ENCODE results near the gene CTNNBL1. TPM values are rescaled to one million over a fixed set of nuclear protein-coding genes. Genes with fewer than 3 reads are reported as not detected.
A peak's percentile ranks its signal among the peaks of the same experiment; 100 is the strongest.
"Not testable (repeated sequence)": the region's sequence is repeated elsewhere in the genome, so short reads cannot be mapped to it uniquely, and the experiment has no call there.

The CTNNBL1 gene
- total and polyA plus RNA-seq, 8 donors, result 10.5 to 148 (median 42.0) TPM

DNA sequence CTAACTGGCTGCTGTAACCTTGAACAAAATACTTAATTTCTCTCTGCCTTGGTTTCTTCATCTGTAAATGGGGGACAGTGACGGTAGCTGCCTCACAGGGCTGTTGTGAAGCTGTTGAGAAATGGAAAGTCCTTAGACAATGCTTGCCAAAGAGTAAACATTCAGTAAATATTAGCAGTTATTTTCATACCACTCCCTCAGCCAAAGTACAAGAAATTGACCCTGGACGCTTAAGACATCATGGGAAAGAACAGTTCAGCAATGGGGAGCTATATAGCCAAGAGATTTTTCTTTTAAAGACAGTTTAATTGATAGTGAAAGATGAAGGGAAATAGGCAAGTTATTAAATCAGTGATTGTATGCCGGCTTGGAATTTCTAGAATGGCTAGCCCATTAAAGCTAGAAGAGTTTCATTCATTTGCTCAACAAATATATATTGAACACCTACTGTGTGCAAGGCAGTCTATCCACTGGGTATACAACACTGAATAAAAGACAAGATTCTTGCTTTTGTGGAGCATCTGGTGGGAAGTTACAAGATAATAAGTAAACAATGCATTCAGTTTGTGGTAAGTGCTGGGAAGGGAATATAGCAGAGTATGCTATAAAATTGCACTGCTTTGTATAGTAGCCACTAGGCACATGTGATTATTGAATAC, 2.0 kb downstream of the CTNNBL1 start:
- 45 to 61% (median 57%) methylated on average over 3 of the region's 3 CpGs for WGBS, 5 donors
- Histone ChIP-seq H3K4me3 (peak overlapping the region in 2 of 4 donors; percentile 86 to 90), H3K4me1 (peaks cover 28 to 66% (median 43%) of the 10 kb centered on the region in 4 donors), H3K27me3 (peaks cover 0 to 10% (median 0%) of the 10 kb centered on the region in 3 donors), H3K27ac (no peak overlapping the region), H3K36me3 (no peaks in the 10 kb centered on the region), H3K9me3 (no peaks in the 10 kb centered on the region)
- no peak for TF ChIP-seq POLR2A (IDR thresholded peaks at IDR 0.05)
- no peak for TF ChIP-seq POLR2AphosphoS5 (IDR thresholded peaks at IDR 0.05)
- TF ChIP-seq, protein P1, sequence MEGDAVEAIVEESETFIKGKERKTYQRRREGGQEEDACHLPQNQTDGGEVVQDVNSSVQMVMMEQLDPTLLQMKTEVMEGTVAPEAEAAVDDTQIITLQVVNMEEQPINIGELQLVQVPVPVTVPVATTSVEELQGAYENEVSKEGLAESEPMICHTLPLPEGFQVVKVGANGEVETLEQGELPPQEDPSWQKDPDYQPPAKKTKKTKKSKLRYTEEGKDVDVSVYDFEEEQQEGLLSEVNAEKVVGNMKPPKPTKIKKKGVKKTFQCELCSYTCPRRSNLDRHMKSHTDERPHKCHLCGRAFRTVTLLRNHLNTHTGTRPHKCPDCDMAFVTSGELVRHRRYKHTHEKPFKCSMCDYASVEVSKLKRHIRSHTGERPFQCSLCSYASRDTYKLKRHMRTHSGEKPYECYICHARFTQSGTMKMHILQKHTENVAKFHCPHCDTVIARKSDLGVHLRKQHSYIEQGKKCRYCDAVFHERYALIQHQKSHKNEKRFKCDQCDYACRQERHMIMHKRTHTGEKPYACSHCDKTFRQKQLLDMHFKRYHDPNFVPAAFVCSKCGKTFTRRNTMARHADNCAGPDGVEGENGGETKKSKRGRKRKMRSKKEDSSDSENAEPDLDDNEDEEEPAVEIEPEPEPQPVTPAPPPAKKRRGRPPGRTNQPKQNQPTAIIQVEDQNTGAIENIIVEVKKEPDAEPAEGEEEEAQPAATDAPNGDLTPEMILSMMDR (IDR thresholded peaks at IDR 0.05), result no peak
- TF ChIP-seq EP300 (IDR thresholded peaks at IDR 0.05), result no peak
- intact Hi-C loops (cut with DNase I; ENCODE audit: low total_unique reads), result no loop called here
- DNase-seq, result no peak

DNA sequence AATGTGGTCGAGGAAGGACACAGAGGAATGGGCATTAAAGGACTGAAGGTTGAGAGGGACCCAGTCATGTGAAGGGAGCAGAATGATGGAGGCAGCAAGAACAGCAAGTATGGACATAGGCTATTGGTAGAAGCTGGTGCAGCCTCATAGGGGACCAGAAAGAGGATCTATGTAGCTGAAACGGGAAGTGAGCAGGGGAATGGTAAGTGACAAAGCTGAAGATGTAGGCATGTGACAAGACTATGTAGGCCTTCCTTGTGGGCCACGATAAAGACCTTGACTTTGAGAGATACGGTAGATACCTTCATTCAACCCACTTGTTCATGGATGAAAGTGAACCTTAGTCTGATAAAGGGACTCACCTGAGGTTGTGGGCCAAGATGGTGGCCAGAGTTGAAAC, 3.5 kb downstream of the CTNNBL1 start:
- Histone ChIP-seq H3K4me1 (peaks cover 28 to 66% (median 44%) of the 10 kb centered on the region in 4 donors), H3K9me3 (no peaks in the 10 kb centered on the region), H3K4me3 (no peak overlapping the region), H3K27ac (no peak overlapping the region), H3K36me3 (no peaks in the 10 kb centered on the region), H3K27me3 (no peaks in the 10 kb centered on the region)
- intact Hi-C loops (cut with DNase I; ENCODE audit: low total_unique reads), result no loop called here
- WGBS, 5 donors, result 77 to 97% (median 88%) methylated on average over 4 of the region's 4 CpGs
- no peak for TF ChIP-seq POLR2A (IDR thresholded peaks at IDR 0.05)
- TF ChIP-seq POLR2AphosphoS5 (IDR thresholded peaks at IDR 0.05), result no peak
- TF ChIP-seq, protein P1 (IDR thresholded peaks at IDR 0.05), result no peak
- TF ChIP-seq EP300 (IDR thresholded peaks at IDR 0.05), result no peak
- peak in 1 of 2 donors; percentile 28 for DNase-seq

DNA sequence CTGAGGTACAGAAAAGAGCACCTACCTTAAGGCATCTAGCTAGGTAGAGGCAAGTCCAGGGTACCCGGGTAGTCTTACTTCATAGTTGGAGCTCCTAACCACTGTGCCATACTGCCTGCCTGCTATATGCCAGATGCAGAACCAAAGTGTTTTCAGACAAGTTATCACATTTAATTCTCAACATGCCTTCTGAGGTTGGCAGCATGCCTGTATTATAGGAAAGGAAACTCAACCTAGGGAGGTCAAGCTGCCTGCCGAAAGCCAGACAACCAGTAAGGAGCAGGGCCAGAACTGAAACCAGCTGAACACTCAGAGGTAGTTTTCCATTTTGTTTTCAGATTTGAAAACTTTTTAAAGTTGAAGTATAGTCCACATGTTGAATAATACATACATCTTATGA, 5.4 kb downstream of the CTNNBL1 start:
- TF ChIP-seq, protein P1 (IDR thresholded peaks at IDR 0.05), result no peak
- TF ChIP-seq POLR2A (IDR thresholded peaks at IDR 0.05) (no peak), EP300 (IDR thresholded peaks at IDR 0.05) (no peak), POLR2AphosphoS5 (IDR thresholded peaks at IDR 0.05) (no peak)
- H3K27me3 ChIP-seq, result no peaks in the 10 kb centered on the region
- peak overlapping the region in 4 of 5 donors; percentile 22 to 63 (median 35) for H3K27ac ChIP-seq
- H3K4me3 ChIP-seq, result no peak overlapping the region
- no peaks in the 10 kb centered on the region for H3K36me3 ChIP-seq
- H3K4me1 ChIP-seq, result peaks cover 28 to 61% (median 40%) of the 10 kb centered on the region in 4 donors
- DNase-seq, result peak; percentile 31 to 61
- WGBS, 5 donors, result 25 to 58% (median 40%) methylated on average over 2 of the region's 2 CpGs
- intact Hi-C loops (cut with DNase I; ENCODE audit: low total_unique reads), result no loop called here
- H3K9me3 ChIP-seq, result no peaks in the 10 kb centered on the region

DNA sequence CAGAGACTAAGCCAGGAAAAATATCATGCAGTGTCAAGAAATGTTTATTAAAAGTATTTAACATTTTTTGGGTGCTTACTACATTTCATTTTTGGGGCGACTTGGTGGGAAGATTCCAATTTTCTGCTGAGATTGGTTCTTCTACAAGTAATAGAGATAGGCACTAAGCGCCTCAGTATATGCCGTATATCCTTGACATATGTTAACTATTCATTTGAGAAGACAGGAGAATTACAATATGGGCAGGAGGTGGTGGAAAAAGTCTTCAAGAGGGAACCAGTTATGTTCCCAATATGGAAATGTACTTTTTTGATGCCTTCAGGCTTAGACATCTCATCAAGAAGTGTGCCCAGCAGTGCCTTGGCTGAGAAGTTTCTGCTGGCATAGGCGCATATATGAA, 6.5 kb downstream of the CTNNBL1 start:
- WGBS, 5 donors, result 90 to 97% (median 94%) methylated on average over 4 of the region's 4 CpGs
- DNase-seq, result no peak
- intact Hi-C loops (cut with DNase I; ENCODE audit: low total_unique reads), result no loop called here
- no peaks in the 10 kb centered on the region for H3K27me3 ChIP-seq
- no peak overlapping the region for H3K27ac ChIP-seq
- H3K36me3 ChIP-seq, result no peaks in the 10 kb centered on the region
- H3K4me1 ChIP-seq, result peaks cover 19 to 50% (median 29%) of the 10 kb centered on the region in 4 donors
- H3K4me3 ChIP-seq, result no peak overlapping the region
- TF ChIP-seq POLR2AphosphoS5 (IDR thresholded peaks at IDR 0.05) (no peak), EP300 (IDR thresholded peaks at IDR 0.05) (no peak), POLR2A (IDR thresholded peaks at IDR 0.05) (no peak)
- TF ChIP-seq, protein P1 (IDR thresholded peaks at IDR 0.05), result no peak
- H3K9me3 ChIP-seq, result no peaks in the 10 kb centered on the region

DNA sequence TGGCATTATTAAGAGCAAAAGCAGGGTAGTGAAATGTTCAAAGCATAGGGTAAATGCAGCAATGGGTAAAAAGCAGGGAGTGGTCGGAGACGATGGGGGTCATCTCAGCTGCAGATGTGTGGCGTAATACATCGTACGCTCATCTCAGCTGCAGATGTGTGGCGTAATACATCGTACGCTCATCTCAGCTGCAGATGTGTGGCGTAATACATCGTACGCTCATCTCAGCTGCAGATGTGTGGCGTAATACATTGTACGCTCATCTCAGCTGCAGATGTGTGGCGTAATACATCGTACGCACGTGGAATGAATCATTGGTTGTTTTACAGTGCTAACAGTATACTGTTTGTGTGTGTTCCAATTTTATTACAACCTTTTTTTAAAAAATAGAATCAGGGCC, 7.8 kb downstream of the CTNNBL1 start:
- H3K9me3 ChIP-seq; H3K36me3 ChIP-seq; H3K27me3 ChIP-seq; DNase-seq; H3K4me3 ChIP-seq; intact Hi-C loops (cut with DNase I; ENCODE audit: low total_unique reads); H3K27ac ChIP-seq: not testable (repeated sequence)
- H3K4me1 ChIP-seq, result peaks cover 10 to 36% (median 20%) of the 10 kb centered on the region in 4 donors
- 85 to 96% (median 87%) methylated on average over 16 to 17 of the region's 17 CpGs for WGBS, 5 donors

Measured in stomach (tissue), 9 donors.